ENCODE measurements around the gene LRP10.
A peak's percentile ranks its signal among the peaks of the same experiment; 100 is the strongest.

Gene LRP10

DNA sequence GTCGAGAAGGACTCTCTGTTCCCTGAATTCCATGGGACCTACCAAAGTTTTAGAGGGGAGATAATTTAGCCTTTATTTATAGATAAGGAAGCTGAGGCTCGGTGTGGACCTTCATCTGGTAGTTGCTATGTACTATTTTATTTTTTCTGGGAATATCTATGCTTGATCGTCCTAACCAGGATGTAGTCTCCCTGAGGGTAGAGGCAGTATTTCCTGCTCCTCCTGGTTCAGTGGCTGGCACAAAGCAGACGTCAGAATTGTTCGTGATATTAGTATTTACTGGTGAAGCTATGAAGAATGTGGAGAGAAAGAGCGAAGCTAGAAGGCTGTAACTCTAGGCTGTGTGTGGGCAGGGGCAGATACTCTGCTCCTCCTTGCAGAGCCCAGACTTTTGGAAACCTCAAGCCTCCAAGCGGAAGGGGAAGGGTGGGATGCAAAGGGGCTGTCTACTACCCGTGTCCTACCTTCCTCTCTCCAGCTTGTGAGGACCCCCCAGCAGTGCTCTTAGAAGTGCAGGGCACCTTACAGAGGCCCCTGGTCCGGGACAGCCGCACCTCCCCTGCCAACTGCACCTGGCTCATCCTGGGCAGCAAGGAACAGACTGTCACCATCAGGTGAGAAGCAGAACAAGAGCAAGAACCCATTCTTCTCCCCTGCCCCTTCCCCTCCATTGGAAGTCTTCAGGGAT is 1.4 kb downstream of the LRP10 start:
- peak overlapping the region; percentile 81 for H3K4me3 ChIP-seq (ENCODE audit: low read length)
- DNase-seq (ENCODE audit: low read depth) = peak; percentile 44
- H3K9ac ChIP-seq (ENCODE audit: low read length) = peak overlapping the region; percentile 93
- H3K9me3 ChIP-seq (ENCODE audit: control insufficient read depth, low read length) = no peaks in the 10 kb centered on the region
- H3K27me3 ChIP-seq (replicated peaks; ENCODE audit: control insufficient read depth, insufficient read depth, low read length) = no peaks in the 10 kb centered on the region
- H3K4me1 ChIP-seq (ENCODE audit: control insufficient read depth, insufficient read depth, low read length) = peaks cover 19% of the 10 kb centered on the region
- H3K36me3 ChIP-seq (ENCODE audit: control insufficient read depth, insufficient read depth, low read length, severe bottlenecking) = peaks cover 42% of the 10 kb centered on the region

DNA sequence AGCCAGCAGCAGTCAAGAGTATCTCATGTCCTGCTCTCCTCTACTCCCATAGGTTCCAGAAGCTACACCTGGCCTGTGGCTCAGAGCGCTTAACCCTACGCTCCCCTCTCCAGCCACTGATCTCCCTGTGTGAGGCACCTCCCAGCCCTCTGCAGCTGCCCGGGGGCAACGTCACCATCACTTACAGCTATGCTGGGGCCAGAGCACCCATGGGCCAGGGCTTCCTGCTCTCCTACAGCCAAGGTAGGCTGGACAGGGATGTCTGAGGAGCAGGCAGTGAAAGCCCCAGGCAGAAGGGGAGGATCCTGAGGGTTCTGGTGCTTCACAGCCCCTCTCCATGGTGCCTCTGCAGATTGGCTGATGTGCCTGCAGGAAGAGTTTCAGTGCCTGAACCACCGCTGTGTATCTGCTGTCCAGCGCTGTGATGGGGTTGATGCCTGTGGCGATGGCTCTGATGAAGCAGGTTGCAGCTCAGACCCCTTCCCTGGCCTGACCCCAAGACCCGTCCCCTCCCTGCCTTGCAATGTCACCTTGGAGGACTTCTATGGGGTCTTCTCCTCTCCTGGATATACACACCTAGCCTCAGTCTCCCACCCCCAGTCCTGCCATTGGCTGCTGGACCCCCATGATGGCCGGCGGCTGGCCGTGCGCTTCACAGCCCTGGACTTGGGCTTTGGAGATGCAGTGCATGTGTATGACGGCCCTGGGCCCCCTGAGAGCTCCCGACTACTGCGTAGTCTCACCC is 3.6 kb downstream of the LRP10 start:
- H3K4me3 ChIP-seq (ENCODE audit: low read length) = no peak overlapping the region
- DNase-seq (ENCODE audit: low read depth) = no peak
- peaks cover 55% of the 10 kb centered on the region for H3K36me3 ChIP-seq (ENCODE audit: control insufficient read depth, insufficient read depth, low read length, severe bottlenecking)
- peaks cover 19% of the 10 kb centered on the region for H3K4me1 ChIP-seq (ENCODE audit: control insufficient read depth, insufficient read depth, low read length)
- H3K9me3 ChIP-seq (ENCODE audit: control insufficient read depth, low read length) = no peaks in the 10 kb centered on the region
- H3K27me3 ChIP-seq (replicated peaks; ENCODE audit: control insufficient read depth, insufficient read depth, low read length) = no peaks in the 10 kb centered on the region
- H3K9ac ChIP-seq (ENCODE audit: low read length) = no peak overlapping the region

DNA sequence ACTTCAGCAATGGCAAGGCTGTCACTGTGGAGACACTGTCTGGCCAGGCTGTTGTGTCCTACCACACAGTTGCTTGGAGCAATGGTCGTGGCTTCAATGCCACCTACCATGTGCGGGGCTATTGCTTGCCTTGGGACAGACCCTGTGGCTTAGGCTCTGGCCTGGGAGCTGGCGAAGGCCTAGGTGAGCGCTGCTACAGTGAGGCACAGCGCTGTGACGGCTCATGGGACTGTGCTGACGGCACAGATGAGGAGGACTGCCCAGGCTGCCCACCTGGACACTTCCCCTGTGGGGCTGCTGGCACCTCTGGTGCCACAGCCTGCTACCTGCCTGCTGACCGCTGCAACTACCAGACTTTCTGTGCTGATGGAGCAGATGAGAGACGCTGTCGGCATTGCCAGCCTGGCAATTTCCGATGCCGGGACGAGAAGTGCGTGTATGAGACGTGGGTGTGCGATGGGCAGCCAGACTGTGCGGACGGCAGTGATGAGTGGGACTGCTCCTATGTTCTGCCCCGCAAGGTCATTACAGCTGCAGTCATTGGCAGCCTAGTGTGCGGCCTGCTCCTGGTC is 4.3 kb downstream of the LRP10 start:
- no peak overlapping the region for H3K4me3 ChIP-seq (ENCODE audit: low read length)
- no peaks in the 10 kb centered on the region for H3K9me3 ChIP-seq (ENCODE audit: control insufficient read depth, low read length)

GRCh38 chr14:22877000-22877501 is 5.5 kb downstream of the LRP10 start:
- DNase-seq (ENCODE audit: low read depth) = no peak
- Histone ChIP-seq H3K4me1 (ENCODE audit: control insufficient read depth, insufficient read depth, low read length) (peaks cover 12% of the 10 kb centered on the region), H3K27me3 (replicated peaks; ENCODE audit: control insufficient read depth, insufficient read depth, low read length) (peaks cover 2% of the 10 kb centered on the region), H3K4me3 (ENCODE audit: low read length) (no peak overlapping the region), H3K36me3 (ENCODE audit: control insufficient read depth, insufficient read depth, low read length, severe bottlenecking) (peaks cover 55% of the 10 kb centered on the region), H3K9ac (ENCODE audit: low read length) (no peak overlapping the region), H3K9me3 (ENCODE audit: control insufficient read depth, low read length) (no peaks in the 10 kb centered on the region)

More for the DNA sequence above, 4.3 kb downstream of the LRP10 start:
- Histone ChIP-seq H3K9ac (ENCODE audit: low read length) (peak overlapping the region; percentile 10), H3K27me3 (replicated peaks; ENCODE audit: control insufficient read depth, insufficient read depth, low read length) (no peaks in the 10 kb centered on the region), H3K4me1 (ENCODE audit: control insufficient read depth, insufficient read depth, low read length) (peaks cover 15% of the 10 kb centered on the region), H3K36me3 (ENCODE audit: control insufficient read depth, insufficient read depth, low read length, severe bottlenecking) (peaks cover 55% of the 10 kb centered on the region)
- DNase-seq (ENCODE audit: low read depth) = no peak

- Histone ChIP-seq H3K36me3 (ENCODE audit: control insufficient read depth, insufficient read depth, low read length, severe bottlenecking) (peaks cover 55% of the 10 kb centered on the region), H3K4me3 (ENCODE audit: low read length) (no peak overlapping the region), H3K27me3 (replicated peaks; ENCODE audit: control insufficient read depth, insufficient read depth, low read length) (peaks cover 9% of the 10 kb centered on the region), H3K9me3 (ENCODE audit: control insufficient read depth, low read length) (no peaks in the 10 kb centered on the region), H3K4me1 (ENCODE audit: control insufficient read depth, insufficient read depth, low read length) (peaks cover 6% of the 10 kb centered on the region), H3K9ac (ENCODE audit: low read length) (no peak overlapping the region)
- DNase-seq (ENCODE audit: low read depth) = no peak
Measured at GRCh38 chr14:22878271-22879246, 7.0 kb downstream of the LRP10 start.

DNA sequence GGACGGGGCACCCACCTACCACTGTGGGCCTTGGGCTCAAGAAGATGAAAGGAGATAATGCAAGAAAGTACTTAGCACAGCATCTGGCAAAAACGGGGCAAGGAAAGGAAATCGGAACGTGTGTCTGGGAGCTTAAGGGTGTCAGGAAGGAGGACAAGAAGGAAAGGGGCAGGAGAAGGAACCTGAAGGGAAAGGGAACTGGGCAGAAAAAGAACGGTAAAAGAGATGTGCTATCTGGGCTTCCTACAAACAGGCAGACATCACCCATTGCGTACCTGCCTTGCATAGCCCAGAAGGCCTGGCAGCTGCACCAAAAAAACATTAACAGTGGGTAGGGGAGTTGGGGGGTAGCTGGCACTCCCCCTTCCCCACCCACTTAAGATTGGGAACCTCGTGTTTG is 10.5 kb downstream of the LRP10 start:
- H3K4me1 ChIP-seq (ENCODE audit: control insufficient read depth, insufficient read depth, low read length) = no peaks in the 10 kb centered on the region
- H3K27me3 ChIP-seq (replicated peaks; ENCODE audit: control insufficient read depth, insufficient read depth, low read length) = peaks cover 9% of the 10 kb centered on the region
- H3K9me3 ChIP-seq (ENCODE audit: control insufficient read depth, low read length) = no peaks in the 10 kb centered on the region
- H3K36me3 ChIP-seq (ENCODE audit: control insufficient read depth, insufficient read depth, low read length, severe bottlenecking) = peaks cover 22% of the 10 kb centered on the region
- no peak for DNase-seq (ENCODE audit: low read depth)
- no peak overlapping the region for H3K9ac ChIP-seq (ENCODE audit: low read length)
- no peak overlapping the region for H3K4me3 ChIP-seq (ENCODE audit: low read length)

GRCh38 chr14:22882529-22883172 is 11.1 kb downstream of the LRP10 start:
- no peaks in the 10 kb centered on the region for H3K4me1 ChIP-seq (ENCODE audit: control insufficient read depth, insufficient read depth, low read length)
- no peak overlapping the region for H3K4me3 ChIP-seq (ENCODE audit: low read length)
- peaks cover 17% of the 10 kb centered on the region for H3K36me3 ChIP-seq (ENCODE audit: control insufficient read depth, insufficient read depth, low read length, severe bottlenecking)
- no peaks in the 10 kb centered on the region for H3K9me3 ChIP-seq (ENCODE audit: control insufficient read depth, low read length)
- peaks cover 9% of the 10 kb centered on the region for H3K27me3 ChIP-seq (replicated peaks; ENCODE audit: control insufficient read depth, insufficient read depth, low read length)
- H3K9ac ChIP-seq (ENCODE audit: low read length) = no peak overlapping the region
- no peak for DNase-seq (ENCODE audit: low read depth)

GRCh38 chr14:22883173-22883976 is 11.8 kb downstream of the LRP10 start, which contains the start of gene REM2:
Gene REM2, plus strand, starts transcription at chr14:22883222. Its CDS starts 66 bp downstream, at chr14:22883288.
- DNase-seq (ENCODE audit: low read depth) = no peak
- Histone ChIP-seq H3K4me3 (ENCODE audit: low read length) (no peak within 1 kb of the TSS), H3K27me3 (replicated peaks; ENCODE audit: control insufficient read depth, insufficient read depth, low read length) (peaks cover 9% of the 10 kb centered on the region), H3K9ac (ENCODE audit: low read length) (no peak within 1 kb of the TSS), H3K4me1 (ENCODE audit: control insufficient read depth, insufficient read depth, low read length) (no peaks in the 10 kb centered on the region), H3K36me3 (ENCODE audit: control insufficient read depth, insufficient read depth, low read length, severe bottlenecking) (peaks cover 9% of the 10 kb centered on the region), H3K9me3 (ENCODE audit: control insufficient read depth, low read length) (no peaks in the 10 kb centered on the region)

DNA sequence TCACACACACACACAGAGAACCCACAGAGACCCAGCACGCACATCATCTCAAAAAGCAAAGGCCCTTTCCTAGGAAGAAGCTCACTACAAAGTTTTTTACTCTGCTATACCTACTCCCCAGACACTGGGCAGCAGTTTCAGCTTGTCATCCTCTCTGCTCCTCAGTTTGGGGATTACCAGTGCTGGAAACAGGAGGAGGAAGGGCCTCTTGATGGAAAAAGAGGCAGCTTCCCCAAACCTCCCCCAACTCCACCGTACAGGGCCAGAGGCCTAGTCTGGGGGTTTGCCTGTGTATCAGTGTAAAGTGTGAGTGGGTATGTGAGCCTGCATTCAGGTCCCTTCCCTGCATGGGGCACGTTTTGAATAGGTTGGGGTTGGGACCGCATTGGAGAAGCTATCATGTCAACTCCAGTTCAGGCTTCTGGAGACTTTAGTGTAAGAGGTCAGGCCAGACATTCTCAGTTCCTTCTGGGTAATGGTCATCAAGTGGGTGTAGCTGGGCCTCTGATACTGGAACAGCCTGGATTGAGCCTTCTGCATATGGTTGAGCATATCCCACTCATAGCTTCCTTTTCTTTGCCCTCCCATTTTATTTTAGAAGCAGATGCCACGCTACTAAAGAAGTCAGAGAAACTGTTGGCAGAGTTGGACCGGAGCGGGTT is 12.7 kb downstream of the LRP10 start:
- no peak overlapping the region for H3K4me3 ChIP-seq (ENCODE audit: low read length)
- DNase-seq (ENCODE audit: low read depth) = no peak
- no peaks in the 10 kb centered on the region for H3K4me1 ChIP-seq (ENCODE audit: control insufficient read depth, insufficient read depth, low read length)

More for the DNA sequence above, 12.7 kb downstream of the LRP10 start:
- Histone ChIP-seq H3K9ac (ENCODE audit: low read length) (no peak overlapping the region), H3K9me3 (ENCODE audit: control insufficient read depth, low read length) (no peaks in the 10 kb centered on the region), H3K27me3 (replicated peaks; ENCODE audit: control insufficient read depth, insufficient read depth, low read length) (peaks cover 9% of the 10 kb centered on the region), H3K36me3 (ENCODE audit: control insufficient read depth, insufficient read depth, low read length, severe bottlenecking) (peaks cover 5% of the 10 kb centered on the region)
